ENCODE data around the gene REEP5. TPM values are rescaled to one million over a fixed set of nuclear protein-coding genes. Genes with fewer than 3 reads are reported as not detected.
A peak's percentile ranks its signal among the peaks of the same experiment; 100 is the strongest.

Gene REEP5
- polyA plus RNA-seq, 1 of the 3 experiments (the other 2 are of a cell fraction) = 124 TPM

- no peaks in the 10 kb centered on the region for H3K9me3 ChIP-seq
- ChIA-PET CTCF (interaction anchor here (2.1 kb wide), 1 partner anchor 15 kb away, joined by 8 read pairs; no protein-coding TSS in a partner anchor), POLR2A (no interaction called here)
- peaks cover 65% of the 10 kb centered on the region for H3K79me2 ChIP-seq (ENCODE audit: insufficient read depth)
- H3K27me3 ChIP-seq (ENCODE audit: insufficient read depth) = no peaks in the 10 kb centered on the region
- peaks cover 7% of the 10 kb centered on the region for H3F3A ChIP-seq (replicated peaks; ENCODE audit: insufficient read depth)
- TF ChIP-seq POLR2AphosphoS5 (IDR thresholded peaks at IDR 0.05; ENCODE audit: low read depth, low read length) = no peak
- no peak for TF ChIP-seq ZBTB33 (IDR thresholded peaks at IDR 0.05; ENCODE audit: borderline replicate concordance, low read depth)
- no peak for TF ChIP-seq FOXM1 (IDR thresholded peaks at IDR 0.05; ENCODE audit: low read depth)
- TF ChIP-seq RFX5 (IDR thresholded peaks at IDR 0.05; ENCODE audit: low read length) = no peak
- no peak for TF ChIP-seq TCF12 (IDR thresholded peaks at IDR 0.05)
- no peak for TF ChIP-seq FOSL2 (IDR thresholded peaks at IDR 0.05; ENCODE audit: borderline replicate concordance, low read depth)
- TF ChIP-seq SMC3 (IDR thresholded peaks at IDR 0.05; ENCODE audit: low read depth, low read length) = no peak
- H4K20me1 ChIP-seq (ENCODE audit: insufficient read depth) = peaks cover 17% of the 10 kb centered on the region
- H3K9me2 ChIP-seq = no peaks in the 10 kb centered on the region
- WGBS (ENCODE audit: low lambda C conversion rate) = 89% methylated on average over 4 of the region's 4 CpGs
- no peak overlapping the region for H3K27ac ChIP-seq (ENCODE audit: low read depth in 2 of 2, low read length in 1 of 2)
- peaks cover 18 to 22% of the 10 kb centered on the region in 2 experiments; a peak in 3 of 4 replicates for H3K4me1 ChIP-seq (ENCODE audit: control insufficient read depth in 1 of 2, insufficient read depth in 2 of 2, low read depth in 1 of 2, low read length in 1 of 2)
- peak overlapping the region; percentile 91; the same call in 1 of the 2 replicates for H3K9ac ChIP-seq
- no peak overlapping the region for H2AFZ ChIP-seq (ENCODE audit: low read depth)
- H3K36me3 ChIP-seq (replicated peaks in 1 of 2; ENCODE audit: control insufficient read depth in 1 of 2, insufficient read depth in 2 of 2, low read length in 1 of 2) = peaks cover 48 to 58% of the 10 kb centered on the region in 2 experiments
- H3K4me2 ChIP-seq = peak overlapping the region; percentile 82
- DNase-seq = no peak
- H3K4me3 ChIP-seq (ENCODE audit: low read depth in 2 of 2, low read length in 1 of 2) = peak overlapping the region; percentile 1 to 35; a peak in 1 of 4 replicates
Measured at GRCh38 chr5:112863549-112863948, 58.5 kb downstream of the REEP5 start.

- no peaks in the 10 kb centered on the region for H3K9me2 ChIP-seq
- DNase-seq = peak; percentile 30
- peaks cover 36 to 43% of the 10 kb centered on the region in 2 experiments for H3K36me3 ChIP-seq (replicated peaks in 1 of 2; ENCODE audit: control insufficient read depth in 1 of 2, insufficient read depth in 2 of 2, low read length in 1 of 2)
- TF ChIP-seq RCOR1 (IDR thresholded peaks at IDR 0.05; ENCODE audit: low read length) = no peak
- TF ChIP-seq USF1 (IDR thresholded peaks at IDR 0.05; ENCODE audit: borderline replicate concordance, low read depth) = no peak
- no peak for TF ChIP-seq EZH2phosphoT487 (IDR thresholded peaks at IDR 0.05; ENCODE audit: borderline replicate concordance, low read depth)
- TF ChIP-seq MEF2A (IDR thresholded peaks at IDR 0.05; ENCODE audit: borderline replicate concordance, low read depth) = no peak
- no peak for TF ChIP-seq POLR2AphosphoS5 (IDR thresholded peaks at IDR 0.05; ENCODE audit: low read depth, low read length)
- no peak for TF ChIP-seq REST (IDR thresholded peaks at IDR 0.05; ENCODE audit: low read depth, low read length)
- TF ChIP-seq SIN3A (IDR thresholded peaks at IDR 0.05; ENCODE audit: borderline replicate concordance, low read depth, low read length) = no peak
- TF ChIP-seq RAD21 (IDR thresholded peaks at IDR 0.05; ENCODE audit: low read length) = no peak
- TF ChIP-seq GABPA (IDR thresholded peaks at IDR 0.05; ENCODE audit: low read depth) = no peak
- no peak for TF ChIP-seq TEAD4 (IDR thresholded peaks at IDR 0.05; ENCODE audit: borderline replicate concordance, insufficient read depth)
- no peak for TF ChIP-seq NFIC (IDR thresholded peaks at IDR 0.05; ENCODE audit: borderline replicate concordance)
- TF ChIP-seq CHD2 (IDR thresholded peaks at IDR 0.05; ENCODE audit: low read length, partially characterized antibody) = no peak
- H3K9ac ChIP-seq = peak overlapping the region; percentile 91
- peaks cover 3% of the 10 kb centered on the region for H3F3A ChIP-seq (replicated peaks; ENCODE audit: insufficient read depth)
- WGBS (ENCODE audit: low lambda C conversion rate) = 5% methylated on average over 9 of the region's 9 CpGs
- ChIA-PET POLR2A (interaction anchor here (1.8 kb wide), 1 partner anchor 60 kb away, joined by 14 read pairs; the partner anchor contains the start of gene REEP5), CTCF (interaction anchor here (1.2 to 2.1 kb wide), 2 partner anchors 14 to 59 kb away, joined by 3 to 8 read pairs; partner anchors contain the start of gene REEP5)
- H3K79me2 ChIP-seq (ENCODE audit: insufficient read depth) = peaks cover 59% of the 10 kb centered on the region
- H3K4me1 ChIP-seq (ENCODE audit: control insufficient read depth in 1 of 2, insufficient read depth in 2 of 2, low read depth in 1 of 2, low read length in 1 of 2) = peaks cover 18 to 22% of the 10 kb centered on the region in 2 experiments; a peak in 3 of 4 replicates
- no peak overlapping the region; the same call in 1 of the 2 replicates for H2AFZ ChIP-seq (ENCODE audit: low read depth)
- H4K20me1 ChIP-seq (ENCODE audit: insufficient read depth) = peaks cover 17% of the 10 kb centered on the region
- H3K9me3 ChIP-seq = no peaks in the 10 kb centered on the region
- H3K4me2 ChIP-seq = peak overlapping the region; percentile 82
- H3K27me3 ChIP-seq (ENCODE audit: insufficient read depth) = no peaks in the 10 kb centered on the region
- peak overlapping the region in 1 of 2 experiments; percentile 86; a peak in 1 of 4 replicates for H3K27ac ChIP-seq (ENCODE audit: low read depth in 2 of 2, low read length in 1 of 2)
- peak overlapping the region; percentile 91 to 96 for H3K4me3 ChIP-seq (ENCODE audit: low read depth in 2 of 2, low read length in 1 of 2)
Measured at GRCh38 chr5:112862085-112862484, 59.9 kb downstream of the REEP5 start.

Data from SK-N-SH (cell line).